B cell (primary cell): ENCODE data around the gene EHD4. TPM values are rescaled to one million over a fixed set of nuclear protein-coding genes. Genes with fewer than 3 reads are reported as not detected.

Source experiments
- ATAC-seq: fragments of 200-7000 bp; cut with Tn5 transposase; one replicate; pipeline ENCODE4 v1.10.0; 2021; ENCODE audit warnings: low read depth, mild to moderate bottlenecking, moderate number of reproducible peaks, moderate library complexity
- CTCF ChIA-PET: fragments of 350-600 bp; sonication (Branson Sonifier 250); formaldehyde crosslinking; loops from one replicate; lab custom pipeline; 2021; ENCODE audit warnings: antibody characterized with exemption, inconsistent platforms; lab: Charles Lee
- POLR2A ChIA-PET: fragments of 350-600 bp; sonication (Branson Sonifier 250); formaldehyde crosslinking; loops from one replicate; lab custom pipeline; 2021; ENCODE audit warnings: antibody characterized with exemption; lab: Charles Lee
- DNase-seq: peaks from one replicate; pipeline ENCODE4 v3.0.0; 2013
- H2AFZ ChIP-seq: 2 replicates; pipeline ENCODE4 v1.6.1; 2012; ENCODE audit warnings: mild to moderate bottlenecking, low read depth, low read length; ENCODE audit not compliant: insufficient read depth, poor library complexity, severe bottlenecking
- H3K27ac ChIP-seq, 2 donors: 1 replicate in 1 of 2; 2 replicates in 1 of 2; pipeline ENCODE4 v1.5.1; 2012 to 2013; ENCODE audit warnings: low read length in 2 of 2, mild to moderate bottlenecking in 2 of 2, moderate library complexity in 1 of 2
- H3K27me3 ChIP-seq, 4 experiments: fragments of 200-600 bp in 1 of 4; sonication (generic) in 1 of 4; replicated peaks in 1 of 4; 1 replicate in 2 of 4; 2 replicates in 2 of 4; pipeline versions ENCODE4 v1.6.1 to v1.7.0; 2013 to 2016; ENCODE audit warnings: low read length in 3 of 4, mild to moderate bottlenecking in 2 of 4, mixed read lengths in 1 of 4, moderate library complexity in 1 of 4; ENCODE audit not compliant: insufficient read depth in 4 of 4, control insufficient read depth in 3 of 4; ENCODE audit errors: control extremely low read depth in 1 of 4
- H3K36me3 ChIP-seq, 2 experiments: replicated peaks in 1 of 2; 1 replicate in 1 of 2; 2 replicates in 1 of 2; pipeline versions ENCODE4 v1.6.1 to v1.7.1; 2013; ENCODE audit warnings: low read length in 1 of 2; ENCODE audit not compliant: insufficient read depth in 2 of 2, control insufficient read depth in 1 of 2; ENCODE audit errors: control extremely low read depth in 1 of 2, extremely low read depth in 1 of 2
- H3K4me1 ChIP-seq, 2 donors: fragments of 200-600 bp in 1 of 2; sonication (generic) in 1 of 2; 1 replicate in 1 of 2; 2 replicates in 1 of 2; pipeline versions ENCODE4 v1.5.1 to v1.6.1; 2013 to 2017; ENCODE audit warnings: low read length in 2 of 2; ENCODE audit not compliant: control insufficient read depth in 2 of 2, insufficient read depth in 2 of 2
- H3K4me2 ChIP-seq: replicated peaks from 2 replicates; pipeline ENCODE3; 2012; ENCODE audit warnings: mild to moderate bottlenecking, low read depth, low read length; ENCODE audit not compliant: poor library complexity, severe bottlenecking
- H3K4me3 ChIP-seq, 5 experiments: fragments of 200-600 bp in 1 of 5; sonication (generic) in 1 of 5; 1 replicate in 3 of 5; 2 replicates in 2 of 5; pipeline versions ENCODE4 v1.5.1 to v1.7.0; 2011 to 2016; ENCODE audit warnings: low read length in 4 of 5, mild to moderate bottlenecking in 4 of 5, low read depth in 2 of 5, control low read depth in 1 of 5, moderate library complexity in 1 of 5; ENCODE audit not compliant: insufficient read depth in 1 of 5; ENCODE audit errors: control extremely low read depth in 1 of 5, extremely low read depth in 1 of 5
- H3K79me2 ChIP-seq: fragments of 200-600 bp; sonication (generic); one replicate; pipeline ENCODE4 v1.6.0; 2016; ENCODE audit warnings: low read length; ENCODE audit not compliant: control insufficient read depth, insufficient read depth
- H3K9ac ChIP-seq: fragments of 200-600 bp; sonication (generic); 2 replicates; pipeline ENCODE4 v1.6.1; 2017; ENCODE audit warnings: mild to moderate bottlenecking, low read length, moderate library complexity
- H3K9me3 ChIP-seq, 3 donors: one replicate each; pipeline versions ENCODE4 v1.6.1 to v1.7.1; 2013; ENCODE audit warnings: low read length in 2 of 3; ENCODE audit not compliant: control insufficient read depth in 2 of 3, insufficient read depth in 1 of 3; ENCODE audit errors: control extremely low read depth in 1 of 3
- H4K20me1 ChIP-seq: 2 replicates; pipeline ENCODE4 v1.6.0; 2012; ENCODE audit warnings: mild to moderate bottlenecking, low read length; ENCODE audit not compliant: insufficient read depth, control insufficient read depth, poor library complexity, severe bottlenecking
- H3K27ac Mint-ChIP-seq: one replicate; pipeline ENCODE4 v1.8.0; 2021; ENCODE audit warnings: mixed read lengths
- H3K27me3 Mint-ChIP-seq: one replicate; pipeline ENCODE4 v1.8.0; 2021; ENCODE audit warnings: mixed read lengths
- H3K4me1 Mint-ChIP-seq: one replicate; pipeline ENCODE4 v1.8.0; 2021; ENCODE audit warnings: mixed read lengths
- H3K4me3 Mint-ChIP-seq: one replicate; pipeline ENCODE4 v1.8.0; 2021; ENCODE audit warnings: mixed read lengths
- H3K9me3 Mint-ChIP-seq: one replicate; pipeline ENCODE4 v1.8.0; 2022; ENCODE audit warnings: mixed read lengths; ENCODE audit not compliant: insufficient read depth
- EZH2 ChIP-seq: IDR thresholded peaks from 2 replicates; pipeline ENCODE4 v1.6.1; 2012; ENCODE audit warnings: borderline replicate concordance, low read depth, mild to moderate bottlenecking, moderate library complexity, low read length; ENCODE audit not compliant: insufficient read depth, poor library complexity, severe bottlenecking
- WGBS: methylation state at CpG from one replicate; pipeline ENCODE4 v1.1.5; 2013; ENCODE audit warnings: missing lambda C conversion rate; ENCODE audit not compliant: insufficient coverage; 5-methylcytosine and 5-hydroxymethylcytosine counted together
- intact Hi-C: fragments of 100-400 bp; cut with micrococcal nuclease; formaldehyde crosslinking; loops from one replicate; pipeline ENCODE4 v1.10.0; 2022
- polyA plus RNA-seq: library from polyadenylated mRNA; depleted of rRNA; stranded (reverse); fragments of >200 nt; gene quantifications from 2 replicates; pipeline ENCODE4 v1.2.3, GENCODE V29; 2012
- total RNA-seq, 2 donors: library from RNA; stranded (reverse); fragments of 120-200 nt in 1 of 2; gene quantifications; 1 replicate in 1 of 2; 2 replicates in 1 of 2; pipeline versions ENCODE4 v1.2.3 to v1.2.4, GENCODE V29; 2013 to 2022
- TF ChIP-seq, protein P1 (sequence below): fragments of 200-600 bp; IDR thresholded peaks from one replicate; pipeline ENCODE4 v1.8.0; 2022; ENCODE audit warnings: antibody characterized with exemption, mild to moderate bottlenecking

Gene EHD4
- total and polyA plus RNA-seq, 2 donors (not counting 1 experiment from before 2014, with no cell fraction given), result 3.1 to 12.7 TPM

DNA sequence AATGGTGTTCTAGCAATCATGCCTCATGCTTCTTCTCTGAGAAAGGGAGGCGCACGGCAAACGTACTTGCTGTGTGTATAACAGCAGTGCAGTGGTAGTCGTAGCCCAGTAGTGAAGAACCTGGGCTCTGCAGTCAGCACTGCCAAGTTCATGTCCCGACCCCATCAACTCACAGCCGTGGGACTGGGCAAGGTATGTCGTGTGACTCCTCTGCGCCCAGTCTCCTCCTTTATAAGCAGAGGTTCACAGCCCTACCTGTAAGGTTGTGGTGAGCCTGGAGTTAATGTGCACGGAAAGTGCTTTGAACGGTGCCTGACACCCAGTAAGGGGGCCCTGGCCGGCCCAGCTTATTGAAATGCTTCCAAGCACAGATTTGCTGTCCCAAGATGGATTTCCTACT lies 26.6 kb downstream of the EHD4 start:
- Histone ChIP-seq H3K27me3 (no peaks in the 10 kb centered on the region), H3K9me3 (no peaks in the 10 kb centered on the region), H3K4me2 (no peak overlapping the region), H3K9ac (no peak overlapping the region), H3K27ac (no peak overlapping the region), H3K4me1 (no peaks in the 10 kb centered on the region), H3K36me3 (peaks cover 9 to 15% of the 10 kb centered on the region in 2 experiments), H2AFZ (no peak overlapping the region), H3K4me3 (no peak overlapping the region), H3K79me2 (peaks cover 18% of the 10 kb centered on the region), H4K20me1 (no peaks in the 10 kb centered on the region)
- ChIA-PET POLR2A (no interaction called here), CTCF (no interaction called here)
- 95% methylated on average over 11 of the region's 11 CpGs for WGBS
- DNase-seq (no peak), ATAC-seq (no peak)
- Mint-ChIP-seq H3K27me3 (no peaks in the 10 kb centered on the region), H3K9me3 (no peaks in the 10 kb centered on the region), H3K4me1 (no peaks in the 10 kb centered on the region), H3K27ac (no peak overlapping the region), H3K4me3 (no peak overlapping the region)
- intact Hi-C loops, result no loop called here
- TF ChIP-seq, protein P1, sequence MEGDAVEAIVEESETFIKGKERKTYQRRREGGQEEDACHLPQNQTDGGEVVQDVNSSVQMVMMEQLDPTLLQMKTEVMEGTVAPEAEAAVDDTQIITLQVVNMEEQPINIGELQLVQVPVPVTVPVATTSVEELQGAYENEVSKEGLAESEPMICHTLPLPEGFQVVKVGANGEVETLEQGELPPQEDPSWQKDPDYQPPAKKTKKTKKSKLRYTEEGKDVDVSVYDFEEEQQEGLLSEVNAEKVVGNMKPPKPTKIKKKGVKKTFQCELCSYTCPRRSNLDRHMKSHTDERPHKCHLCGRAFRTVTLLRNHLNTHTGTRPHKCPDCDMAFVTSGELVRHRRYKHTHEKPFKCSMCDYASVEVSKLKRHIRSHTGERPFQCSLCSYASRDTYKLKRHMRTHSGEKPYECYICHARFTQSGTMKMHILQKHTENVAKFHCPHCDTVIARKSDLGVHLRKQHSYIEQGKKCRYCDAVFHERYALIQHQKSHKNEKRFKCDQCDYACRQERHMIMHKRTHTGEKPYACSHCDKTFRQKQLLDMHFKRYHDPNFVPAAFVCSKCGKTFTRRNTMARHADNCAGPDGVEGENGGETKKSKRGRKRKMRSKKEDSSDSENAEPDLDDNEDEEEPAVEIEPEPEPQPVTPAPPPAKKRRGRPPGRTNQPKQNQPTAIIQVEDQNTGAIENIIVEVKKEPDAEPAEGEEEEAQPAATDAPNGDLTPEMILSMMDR, result no peak
- TF ChIP-seq EZH2, result no peak

DNA sequence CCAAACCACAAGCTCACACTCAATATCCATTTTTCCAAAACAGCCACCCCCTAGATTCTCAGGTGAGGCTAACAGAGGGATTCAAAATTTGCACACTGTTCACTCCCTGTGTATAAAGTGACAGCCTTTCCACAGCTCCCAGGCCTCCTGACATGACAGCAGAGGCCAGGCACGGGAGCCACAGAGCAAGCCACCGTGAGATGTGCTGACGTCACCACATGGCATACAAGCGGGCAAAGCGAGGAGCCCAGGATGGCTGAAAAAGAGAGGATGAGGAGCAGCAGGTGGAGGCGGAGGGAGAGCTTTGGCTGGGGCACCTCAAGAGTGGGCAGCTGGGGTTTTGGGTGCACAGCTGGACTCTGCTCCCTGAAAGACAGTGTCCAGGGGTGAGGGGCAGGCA lies 27.1 kb downstream of the EHD4 start:
- Histone ChIP-seq H3K27me3 (no peaks in the 10 kb centered on the region), H3K4me3 (no peak overlapping the region), H3K79me2 (peaks cover 14% of the 10 kb centered on the region), H3K9ac (no peak overlapping the region), H3K4me2 (no peak overlapping the region), H3K9me3 (no peaks in the 10 kb centered on the region), H2AFZ (no peak overlapping the region), H3K4me1 (no peaks in the 10 kb centered on the region), H3K36me3 (peaks cover 9 to 15% of the 10 kb centered on the region in 2 experiments), H4K20me1 (no peaks in the 10 kb centered on the region), H3K27ac (no peak overlapping the region)
- POLR2A ChIA-PET, result no interaction called here
- Mint-ChIP-seq H3K27me3 (no peaks in the 10 kb centered on the region), H3K4me1 (no peaks in the 10 kb centered on the region), H3K27ac (no peak overlapping the region), H3K9me3 (no peaks in the 10 kb centered on the region), H3K4me3 (no peak overlapping the region)
- 100% methylated on average over 6 of the region's 6 CpGs for WGBS
- DNase-seq, result no peak
- ATAC-seq, result no peak
- CTCF ChIA-PET, result no interaction called here
- intact Hi-C loops, result no loop called here
- TF ChIP-seq, protein P1, result no peak
- no peak for TF ChIP-seq EZH2
